ENCODE results near the gene SEC16A.
A peak's percentile ranks its signal among the peaks of the same experiment; 100 is the strongest.

The SEC16A gene

DNA sequence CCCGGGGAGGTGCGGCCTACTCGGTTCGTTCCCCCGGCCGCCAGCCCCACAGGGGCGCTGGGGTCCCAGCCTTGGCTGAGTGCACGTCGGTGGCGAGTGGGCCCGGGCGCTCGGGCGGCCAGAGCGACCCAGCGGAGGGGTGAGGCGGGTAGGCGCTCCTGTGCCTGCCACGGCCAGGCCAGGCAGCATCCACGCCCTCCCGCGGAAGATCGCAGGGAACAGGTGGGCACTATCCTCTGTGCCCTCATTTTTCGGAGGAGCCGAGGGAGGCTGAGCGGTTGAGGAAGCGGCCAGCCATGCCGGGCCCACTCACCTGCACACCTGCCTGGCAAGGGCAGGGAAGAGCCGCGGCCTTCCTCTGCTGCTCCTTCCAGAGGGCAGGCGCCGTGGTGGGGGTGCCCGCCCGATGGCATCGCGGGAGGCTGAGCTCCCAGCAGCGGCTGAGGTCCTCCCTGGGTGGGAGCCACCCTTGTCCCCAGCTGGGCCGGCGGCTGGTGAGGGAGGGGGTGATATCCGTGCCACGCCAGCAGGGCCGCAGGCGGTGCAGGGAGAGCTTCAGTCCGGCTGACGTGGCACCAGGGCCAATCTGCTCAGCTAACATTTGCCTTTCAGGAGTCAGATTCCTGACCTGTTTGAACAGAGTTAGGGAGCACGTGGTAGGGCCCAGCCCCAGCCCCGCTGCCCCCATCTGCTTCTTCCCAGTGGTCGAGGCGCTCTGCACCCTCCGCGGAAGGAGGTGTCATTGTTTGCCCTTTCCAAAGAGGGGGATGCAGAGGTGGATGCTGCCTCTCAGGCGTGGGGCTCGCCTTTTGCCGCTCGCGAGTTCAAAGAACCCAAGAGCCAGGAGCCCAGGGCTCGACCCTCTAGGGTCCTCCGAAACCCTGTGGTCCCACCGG is 1.6 kb upstream of the SEC16A start:
- DNase-seq: no peak

DNA sequence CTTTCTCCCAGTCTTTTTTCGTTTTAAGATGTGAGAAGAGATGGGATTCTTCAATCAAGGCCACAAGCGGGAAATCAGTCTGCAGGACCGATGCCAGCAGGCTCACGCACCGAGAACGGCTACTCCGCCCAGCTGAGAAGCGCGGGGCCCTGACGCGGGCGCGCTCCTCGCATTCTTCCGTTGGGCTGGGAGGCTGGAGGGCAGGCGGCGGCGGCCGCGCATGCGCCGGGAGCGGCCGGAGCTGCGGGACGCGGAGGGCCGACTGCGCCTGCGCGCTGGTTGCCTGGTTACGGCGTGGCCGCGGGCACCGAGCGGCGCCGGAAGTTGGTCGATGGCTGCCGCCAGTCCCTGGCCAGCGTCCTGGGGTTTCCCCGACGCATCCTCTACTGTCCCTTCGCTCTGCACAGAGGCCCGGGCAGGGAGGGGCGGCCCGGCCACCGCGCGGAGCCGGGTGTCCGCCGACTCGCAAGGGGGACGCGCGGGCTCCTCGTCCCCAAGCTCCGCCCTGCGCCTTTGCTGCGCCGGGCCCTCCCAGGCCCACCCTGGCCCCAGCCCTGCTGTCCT is 831 bp upstream of the SEC16A start:
- peak; percentile 73 for DNase-seq

DNA sequence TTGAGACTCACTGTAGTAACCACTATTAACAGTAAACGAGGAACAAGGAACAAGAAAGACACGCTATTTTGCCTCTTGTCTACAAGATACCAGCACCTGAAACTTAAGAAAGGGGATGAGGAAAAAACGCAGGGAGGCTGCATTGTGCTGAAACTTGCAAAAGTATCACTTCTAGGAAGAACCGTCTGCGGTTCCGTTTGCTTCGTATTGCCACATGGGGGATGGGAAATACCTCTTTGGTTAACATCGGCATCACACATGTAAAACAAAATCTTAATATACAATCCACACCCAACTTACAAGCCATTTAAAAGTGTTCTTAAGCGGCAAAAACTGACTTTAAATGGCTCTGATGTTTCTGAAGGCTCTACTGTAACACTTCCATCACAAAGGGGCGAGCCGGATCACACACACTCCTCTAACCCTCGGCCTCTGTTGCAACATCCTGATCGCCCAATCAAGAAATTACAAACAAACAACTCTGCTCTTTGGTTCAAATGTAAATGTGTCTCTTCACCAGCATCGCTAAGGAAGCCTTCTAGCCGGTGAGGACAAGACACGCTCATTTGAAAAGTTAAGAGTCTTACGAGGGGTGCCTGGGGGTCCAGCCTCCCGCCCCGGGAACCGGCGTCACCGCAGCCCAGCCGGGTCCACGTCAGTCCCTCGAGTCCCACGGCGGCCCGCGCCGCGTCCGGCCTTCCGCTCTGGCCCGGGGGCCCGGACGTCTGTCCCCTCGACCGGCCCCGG is 621 bp downstream of the SEC16A start:
- peak; percentile 22 for DNase-seq

DNA sequence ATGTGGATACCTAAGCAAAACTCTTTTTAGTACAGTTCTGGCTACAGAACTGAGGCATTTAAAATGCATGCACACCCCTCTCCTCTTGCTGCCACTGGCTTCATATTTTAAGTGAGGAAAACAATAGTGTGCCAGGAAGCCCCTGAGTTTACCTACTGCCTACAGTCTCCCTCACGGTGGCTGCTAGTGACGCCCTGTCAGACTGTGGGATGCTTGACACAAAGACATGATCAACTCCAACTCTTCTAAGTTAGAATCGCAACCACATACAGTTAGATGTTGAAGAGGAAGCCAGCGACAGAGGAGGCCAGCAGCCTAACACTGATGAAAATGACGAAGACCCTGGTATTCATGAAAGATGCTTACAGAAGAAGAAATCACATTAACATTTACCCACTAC is 1.3 kb downstream of the SEC16A start:
- no peak for DNase-seq

DNA sequence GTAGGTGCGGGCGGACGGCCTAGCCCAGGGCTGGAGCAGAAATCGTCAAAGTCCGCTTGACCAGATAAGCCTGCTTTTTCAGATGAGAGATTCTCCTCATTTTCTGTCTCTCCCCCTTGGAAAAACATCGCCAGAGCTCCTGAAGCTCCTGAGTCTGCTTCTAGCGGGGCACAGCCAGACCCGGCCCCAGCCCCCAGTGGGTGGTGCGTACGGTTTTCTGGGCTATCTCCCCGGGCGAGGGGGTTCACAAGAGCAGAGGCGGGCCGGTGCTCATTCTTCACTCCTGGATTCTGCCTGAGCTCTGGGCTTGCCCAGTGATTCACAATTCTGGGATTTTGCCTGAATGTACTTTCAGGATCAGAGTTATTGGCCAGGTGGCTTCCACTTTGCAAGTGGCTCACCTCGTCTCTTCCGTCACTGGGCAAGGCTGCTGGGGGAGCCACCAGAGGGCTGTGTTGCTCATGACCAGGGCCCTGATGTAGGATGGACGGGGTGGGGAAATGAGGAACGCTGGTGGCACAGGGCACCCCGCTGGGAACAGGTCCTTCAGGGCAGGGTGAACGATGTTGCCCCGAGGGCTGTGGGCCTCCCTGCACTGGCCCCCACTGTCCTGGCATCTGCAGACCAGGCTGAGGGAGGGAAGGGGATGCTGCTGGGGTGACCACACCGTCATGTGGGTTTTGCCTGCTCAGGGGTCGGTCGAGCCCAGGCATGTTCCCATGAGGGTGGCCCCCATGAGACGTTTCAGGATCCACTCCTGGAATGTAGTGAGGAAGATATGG is 6.3 kb downstream of the SEC16A start:
- no peak for DNase-seq

DNA sequence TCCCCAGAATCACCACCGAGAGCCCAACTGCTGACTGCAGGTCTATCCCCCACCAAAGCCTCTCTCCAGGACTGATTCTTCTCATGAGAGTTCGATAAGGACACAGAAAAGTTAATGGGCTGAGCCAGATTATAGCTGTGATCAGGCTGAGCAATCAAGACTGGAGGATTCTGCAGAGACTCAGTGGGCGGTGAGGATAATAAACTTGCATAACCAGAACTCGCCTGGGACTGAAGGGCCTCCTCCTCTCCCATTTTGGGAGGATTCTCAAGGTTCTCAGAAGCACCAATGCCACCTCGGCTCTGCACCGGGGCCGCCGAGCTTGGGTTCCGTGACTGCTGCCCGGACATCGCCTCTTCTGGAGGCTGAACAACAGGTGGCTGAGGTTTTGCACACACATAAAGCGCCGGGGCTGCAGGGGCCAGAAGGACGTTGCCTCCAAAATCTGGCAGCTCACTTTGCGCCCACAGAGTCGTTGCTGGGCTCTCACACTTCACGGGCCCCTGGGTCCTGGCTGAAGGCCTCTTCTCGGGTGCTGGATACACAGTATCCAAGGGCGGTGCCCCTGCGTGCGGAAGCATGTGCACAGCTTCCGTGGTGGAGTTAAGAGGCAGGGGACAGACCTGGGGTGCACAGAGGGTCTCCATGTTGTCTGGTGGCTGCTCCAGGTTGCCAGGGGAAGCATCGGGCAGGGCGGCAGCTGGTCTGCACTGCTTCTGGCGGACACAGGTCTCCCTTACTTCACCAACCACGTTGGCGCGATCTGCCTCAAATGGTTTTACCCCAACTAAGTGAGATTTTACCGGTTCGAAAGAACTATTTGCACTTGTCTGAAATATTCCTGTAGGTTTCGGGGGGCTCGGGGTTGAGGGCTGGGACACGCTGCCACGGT is 7.6 kb downstream of the SEC16A start:
- DNase-seq: no peak

DNA sequence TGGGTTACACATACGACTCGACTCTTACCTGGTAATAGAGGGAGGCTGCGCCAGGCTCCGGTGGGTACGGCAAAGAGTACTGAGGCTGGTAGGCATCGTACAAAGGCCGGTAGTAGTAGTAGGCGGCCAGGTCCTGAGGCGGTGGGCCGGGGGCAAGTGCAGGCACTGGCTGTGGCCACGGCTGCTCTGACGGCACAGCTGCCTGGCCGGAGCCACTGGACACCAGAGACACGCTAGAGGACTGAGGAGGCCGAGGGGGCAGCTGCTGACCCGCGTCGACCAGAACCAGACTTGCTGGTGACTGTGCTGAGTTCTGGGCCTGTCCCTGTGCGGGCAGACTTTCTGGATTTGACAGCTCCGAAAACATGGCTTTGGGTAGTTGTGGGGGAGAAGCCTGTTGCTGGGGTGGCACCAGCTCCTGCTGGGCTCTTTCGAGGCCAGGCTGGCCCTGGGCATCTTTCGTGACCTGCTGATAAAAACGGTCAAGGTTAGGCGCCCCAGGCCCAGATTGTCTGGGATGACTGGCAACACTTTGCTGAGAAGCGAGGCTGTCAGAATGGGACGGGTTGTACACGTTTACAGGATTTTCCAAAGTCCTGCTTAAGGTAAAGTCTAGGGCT is 8.7 kb downstream of the SEC16A start:
- no peak for DNase-seq

DNA sequence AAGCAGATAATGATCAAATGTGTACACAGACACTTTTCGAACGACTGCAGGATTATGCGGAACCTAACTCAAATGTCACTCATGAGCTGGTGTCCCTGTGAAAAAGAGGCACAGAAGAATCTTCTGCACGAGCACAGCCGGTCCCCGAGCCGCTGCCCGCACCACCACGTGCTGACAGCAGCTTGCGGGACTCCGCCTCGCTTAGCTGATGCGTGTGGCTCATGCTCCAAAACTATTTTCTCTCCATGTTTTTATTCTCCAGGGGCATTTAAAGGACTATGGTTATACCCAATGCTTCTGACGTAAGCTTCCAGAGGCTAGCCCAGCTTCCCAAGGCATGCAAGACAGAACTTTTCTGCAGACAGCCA is 9.5 kb downstream of the SEC16A start:
- no peak for DNase-seq

DNA sequence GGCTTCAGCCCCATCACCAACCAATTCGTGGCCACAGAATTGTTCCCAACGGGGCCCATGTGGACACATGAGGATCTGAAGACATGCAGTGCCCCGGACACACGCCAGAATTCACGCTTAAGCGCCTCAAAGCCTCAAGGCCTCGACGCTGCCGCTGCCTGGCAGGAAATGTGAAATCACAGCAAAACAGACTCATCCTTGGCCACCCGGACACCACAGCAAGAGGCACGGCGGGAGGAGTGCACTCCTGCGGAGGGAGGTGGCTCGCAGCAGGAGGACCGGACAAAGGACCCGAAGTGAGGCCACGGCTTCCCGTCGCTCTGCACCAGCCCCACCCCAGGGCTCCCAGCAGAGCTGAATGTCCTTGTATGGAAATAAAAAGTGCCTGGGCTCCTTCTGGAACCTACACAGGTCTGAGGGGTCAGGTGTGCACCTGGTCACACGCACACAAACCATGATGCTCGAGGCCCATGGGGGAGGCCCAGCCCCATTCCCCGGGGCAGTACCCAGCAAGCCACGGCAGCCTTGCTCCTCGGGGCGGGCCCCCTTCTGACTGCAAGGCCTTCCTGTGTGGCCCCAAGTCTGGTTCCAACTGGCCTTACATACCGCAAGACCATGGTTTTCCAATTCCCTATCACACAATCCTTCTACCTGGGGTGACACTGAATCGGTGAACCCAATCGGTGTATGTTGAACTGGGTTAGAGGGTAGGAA is 10.0 kb downstream of the SEC16A start:
- DNase-seq: no peak

DNA sequence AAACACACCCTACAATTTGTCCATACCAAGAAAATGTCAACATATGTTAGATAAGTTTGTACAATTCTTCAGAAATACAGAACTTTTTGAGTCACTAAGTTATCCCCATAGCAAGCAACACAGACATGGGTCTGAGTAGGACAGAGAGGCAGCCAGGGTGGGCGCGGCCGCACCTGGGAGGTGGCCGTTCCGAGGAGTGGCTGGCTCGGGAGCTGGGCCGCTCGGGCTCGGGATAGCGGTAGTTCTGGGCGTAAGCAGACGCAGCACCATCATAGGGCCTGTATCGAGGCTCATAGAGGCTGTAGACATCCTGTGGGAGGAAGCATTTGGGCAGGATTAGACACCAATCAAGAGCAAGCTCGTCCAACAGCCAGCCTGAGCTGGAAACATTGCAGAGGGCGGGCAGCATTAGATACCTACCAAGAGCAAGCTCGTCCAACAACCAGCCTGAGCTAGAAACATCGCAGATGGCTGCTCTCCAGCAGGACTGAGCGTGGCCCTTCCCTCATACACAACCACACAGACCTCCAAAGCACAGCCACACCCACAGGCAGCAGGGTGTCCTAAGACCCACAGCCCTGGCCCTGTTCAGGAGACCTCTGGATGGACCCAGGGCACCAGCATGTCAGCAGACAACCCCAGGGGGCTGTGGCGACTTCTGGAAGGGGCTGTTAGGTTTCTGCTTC is 10.9 kb downstream of the SEC16A start:
- no peak for DNase-seq

DNA sequence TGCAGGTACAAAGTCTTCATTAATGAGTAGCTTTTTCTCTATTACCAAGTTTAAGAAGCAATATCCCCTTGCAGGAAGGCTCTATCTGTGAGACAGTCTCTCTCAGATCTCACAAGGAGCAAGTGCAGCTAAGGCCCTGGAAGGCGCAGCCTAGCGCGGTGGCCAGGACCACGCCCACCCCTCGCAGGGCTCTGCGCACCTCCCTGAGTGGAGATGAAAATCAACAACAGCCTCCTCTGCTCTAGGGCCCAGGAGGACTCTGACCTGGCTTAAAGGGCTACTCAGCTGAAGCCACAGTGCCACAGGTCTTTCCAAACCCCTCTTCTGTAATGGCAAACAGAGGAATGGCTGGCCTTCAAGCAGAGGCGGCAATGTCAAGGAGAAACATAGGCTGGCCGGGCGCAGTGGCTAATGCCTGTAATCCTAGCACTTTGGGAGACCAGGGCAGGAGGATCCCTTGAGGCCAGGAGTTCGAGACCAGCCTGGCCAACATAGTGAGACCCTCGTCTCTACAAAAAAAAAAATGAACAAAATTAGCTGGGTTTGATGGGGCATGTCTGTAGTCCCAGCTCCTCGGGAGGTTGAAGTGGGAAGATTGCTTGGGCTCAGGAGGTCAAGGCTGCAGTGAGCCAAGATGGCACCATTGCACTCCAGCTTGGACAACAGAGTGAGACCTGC is 11.9 kb downstream of the SEC16A start:
- no peak for DNase-seq

DNA sequence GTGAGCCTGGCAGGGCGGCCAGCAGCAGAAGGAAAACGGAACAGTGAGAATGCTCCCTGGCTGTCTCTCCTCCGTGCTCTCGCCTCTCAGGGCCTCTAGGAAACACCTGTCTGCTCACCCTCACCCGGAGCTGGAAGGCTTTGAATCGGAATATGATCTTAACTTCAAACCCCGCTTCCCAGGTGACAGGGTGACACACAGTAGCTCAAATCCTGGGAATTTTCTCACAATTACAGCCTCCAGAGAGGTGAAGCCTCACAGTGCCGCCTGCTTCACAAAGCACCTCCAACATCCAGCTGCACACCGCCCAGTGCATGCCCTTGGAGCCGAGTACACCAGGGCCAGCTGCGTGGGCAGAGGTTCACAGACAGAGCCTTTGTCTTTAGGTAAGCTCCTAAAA is 12.5 kb downstream of the SEC16A start:
- DNase-seq: no peak

DNA sequence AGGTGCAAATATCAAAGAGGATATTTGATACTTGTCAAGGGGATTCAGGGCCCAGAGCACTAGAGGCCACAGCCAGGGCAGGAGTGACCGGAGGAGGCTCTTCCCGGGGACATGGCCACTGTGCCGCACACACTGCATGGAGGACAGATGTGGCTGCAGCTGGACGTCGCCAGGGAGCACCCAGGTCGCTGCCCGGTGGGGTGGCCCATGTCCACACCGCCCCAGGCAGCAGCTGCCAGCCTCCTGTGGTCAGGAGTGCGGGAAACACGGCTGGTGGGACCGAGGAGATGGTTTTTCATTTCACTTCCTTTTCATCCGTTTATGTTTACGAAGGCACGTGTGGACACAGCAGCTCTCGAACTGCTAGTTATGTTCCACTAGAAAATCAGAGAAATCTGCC is 15.1 kb downstream of the SEC16A start:
- no peak for DNase-seq

DNA sequence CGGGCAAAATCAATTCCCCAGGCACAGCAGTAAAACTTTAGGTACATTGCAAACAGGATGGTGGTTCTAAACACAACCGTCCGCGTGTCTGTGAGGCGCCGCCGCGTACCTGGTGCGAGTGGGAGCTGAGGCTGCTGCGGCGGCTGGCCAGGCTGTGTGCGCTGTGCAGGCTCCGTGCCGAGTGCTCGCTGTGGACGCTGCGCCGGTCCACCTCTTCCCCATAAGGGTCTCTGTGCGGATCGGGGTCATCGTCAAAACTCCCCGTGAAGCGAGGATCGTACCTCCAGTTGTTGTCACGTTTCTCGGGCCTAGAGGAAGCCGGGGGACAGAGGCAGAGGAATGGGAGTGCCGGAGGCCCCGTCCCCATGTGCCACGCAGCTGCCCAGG is 16.7 kb downstream of the SEC16A start:
- no peak for DNase-seq

DNA sequence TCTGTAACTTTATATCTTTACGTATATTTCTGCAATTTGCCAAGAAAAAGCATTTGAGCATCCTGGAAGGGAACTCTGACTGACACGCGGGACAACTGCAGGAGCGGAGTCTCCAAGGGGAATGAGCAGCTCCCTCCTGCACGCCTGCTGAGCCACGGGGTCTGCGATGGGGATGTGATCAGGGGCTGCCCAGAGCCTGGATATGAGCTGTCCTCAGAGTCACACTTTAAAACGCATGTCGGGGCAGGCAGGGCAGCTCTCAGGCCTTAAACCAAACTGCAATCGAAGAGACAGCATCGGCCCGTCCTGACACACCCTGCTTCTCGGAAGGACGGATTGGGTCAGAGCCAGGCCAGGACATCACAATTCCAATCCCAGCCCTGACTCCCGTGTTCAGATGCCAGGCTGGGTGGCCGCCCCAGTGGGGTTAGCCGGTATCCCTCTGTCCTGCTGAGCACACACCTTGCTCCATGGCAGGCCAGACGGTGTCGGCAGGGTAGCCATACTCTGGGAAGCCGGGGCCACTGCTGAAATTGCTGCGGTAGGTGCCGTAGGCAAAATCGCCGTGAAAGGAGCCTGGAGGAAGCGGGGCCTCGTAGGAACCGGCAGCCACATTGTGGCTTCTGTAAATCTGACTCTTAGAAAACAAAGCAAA is 17.2 kb downstream of the SEC16A start:
- no peak for DNase-seq

DNA sequence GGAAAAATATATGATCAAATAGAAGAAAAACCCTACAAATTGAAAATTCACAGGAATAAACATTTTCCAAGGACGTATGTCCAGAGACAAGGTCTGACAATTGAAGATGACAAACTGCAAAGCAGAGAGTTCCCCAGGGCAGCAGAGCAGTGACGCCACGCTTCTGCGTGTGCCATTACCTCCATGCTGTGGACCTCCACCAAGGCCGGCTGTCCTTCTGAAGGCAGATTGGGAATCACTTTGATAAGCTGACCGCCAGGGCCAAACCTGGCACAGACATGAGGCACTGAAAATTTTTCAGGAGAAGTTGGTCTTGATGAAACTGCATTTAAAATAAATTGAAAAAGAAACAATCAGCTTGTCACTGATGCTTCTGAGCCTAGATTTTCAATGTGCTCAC is 18.6 kb downstream of the SEC16A start:
- DNase-seq: no peak

DNA sequence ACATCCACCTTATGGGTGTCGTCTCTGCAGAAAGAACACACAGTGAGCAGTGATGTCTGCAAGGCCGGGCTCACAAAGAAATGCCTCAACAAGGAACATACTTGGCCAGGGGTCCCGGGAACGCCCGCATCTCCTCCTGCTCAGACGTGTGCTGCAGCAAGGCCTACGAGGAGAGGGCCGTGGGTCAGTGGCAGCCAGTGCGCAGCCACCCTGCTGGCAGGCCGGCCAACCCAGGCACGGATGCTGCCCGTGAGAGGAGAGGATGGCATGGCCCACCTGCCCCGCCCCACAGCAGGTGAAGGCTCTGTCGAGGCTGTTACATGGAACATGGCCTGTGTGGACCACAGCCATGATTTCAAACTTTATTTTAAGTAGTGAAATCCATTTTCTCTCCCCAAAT is 19.3 kb downstream of the SEC16A start:
- no peak for DNase-seq

DNA sequence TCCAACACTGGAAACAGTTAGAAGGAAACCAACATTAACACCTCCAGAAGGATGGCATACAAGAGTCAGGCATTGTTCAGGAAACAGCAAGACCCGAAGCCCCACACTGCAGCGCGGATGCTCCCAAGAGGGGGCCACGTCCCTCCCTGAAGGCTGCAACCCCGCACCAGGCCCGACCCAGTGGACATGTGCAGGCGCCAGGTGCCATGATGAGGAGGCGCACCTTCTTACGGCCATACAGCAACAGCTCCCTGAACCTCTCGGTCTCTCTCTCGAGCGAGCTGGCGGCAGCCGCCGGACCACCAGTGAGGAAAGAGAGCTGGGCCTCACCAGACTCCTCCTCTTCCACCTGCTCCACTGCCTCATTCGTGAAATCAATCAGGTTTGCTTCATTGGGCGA is 20.2 kb downstream of the SEC16A start:
- no peak for DNase-seq

DNA sequence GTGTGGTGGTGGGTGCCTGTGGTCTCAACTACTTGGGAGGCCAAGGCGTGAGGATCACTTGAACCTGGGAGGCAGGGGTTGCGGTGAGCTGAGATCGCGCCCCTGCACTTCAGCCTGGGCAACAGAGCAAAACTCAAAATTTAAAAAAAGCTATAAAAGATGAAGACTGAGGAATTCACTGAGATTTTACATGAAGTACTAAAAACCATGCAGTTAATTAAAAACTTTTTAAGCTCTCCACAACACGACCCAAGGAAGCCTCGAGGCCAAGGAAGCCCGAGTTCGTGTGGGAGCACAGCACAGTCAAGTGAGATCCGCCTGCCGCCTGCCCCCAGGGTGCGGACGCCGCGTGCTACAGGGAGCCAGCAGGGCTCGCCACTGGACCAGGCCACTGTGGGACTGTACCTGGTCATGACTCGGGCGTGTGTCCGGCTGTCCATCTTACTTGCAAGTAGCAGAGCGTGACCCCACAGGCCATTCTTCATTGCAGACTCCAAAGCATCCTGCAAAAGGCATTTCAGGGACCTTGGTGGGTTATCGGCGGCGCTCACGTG is 22.0 kb downstream of the SEC16A start:
- no peak for DNase-seq

Data from HCEC 1CT (cell line).